A673 (cell line): ENCODE measurements around the gene CDH4. TPM values are rescaled to one million over a fixed set of nuclear protein-coding genes. Genes with fewer than 3 reads are reported as not detected.

ENCODE experiments used
- BruUV-seq: library from RNA; stranded (reverse); fragments of 400-500 nt; replicated peaks from 2 replicates; lab custom pipeline; 2021; lab: Mats Ljungman, UMichigan
- CTCF ChIA-PET: fragments of 300-600 bp; sonication (Branson Sonifier 250); formaldehyde crosslinking; loops from one replicate; lab custom pipeline; 2022; ENCODE audit warnings: antibody characterized with exemption; lab: Charles Lee
- POLR2A ChIA-PET: fragments of 300-600 bp; sonication (Branson Sonifier 250); formaldehyde crosslinking; loops from one replicate; lab custom pipeline; 2022; ENCODE audit warnings: antibody characterized with exemption; ENCODE audit not compliant: low non-redundant PET; lab: Charles Lee
- DNase-seq: peaks from one replicate; pipeline ENCODE4 v3.0.0-alpha.2; 2015; ENCODE audit warnings: low spot score
- H3K27ac ChIP-seq: fragments of 200-600 bp; sonication (generic); 2 replicates; pipeline ENCODE4 v1.5.1; 2016; ENCODE audit warnings: mixed run types, low read depth, mild to moderate bottlenecking, mixed read lengths, antibody characterized with exemption, low read length; ENCODE audit not compliant: poor library complexity, severe bottlenecking
- H3K27me3 ChIP-seq: fragments of 200-600 bp; sonication (generic); replicated peaks from 2 replicates; pipeline ENCODE4 v1.6.1; 2017; ENCODE audit warnings: mixed run types, low read depth, mild to moderate bottlenecking, mixed read lengths, antibody characterized with exemption, low read length; ENCODE audit not compliant: insufficient read depth, poor library complexity
- H3K36me3 ChIP-seq: fragments of 200-600 bp; sonication (generic); 2 replicates; pipeline ENCODE4 v1.6.1; 2016; ENCODE audit warnings: mixed run types, mild to moderate bottlenecking, mixed read lengths, antibody characterized with exemption, low read length; ENCODE audit not compliant: insufficient read depth, poor library complexity, severe bottlenecking
- H3K4me1 ChIP-seq: fragments of 200-600 bp; sonication (generic); 2 replicates; pipeline ENCODE4 v1.6.1; 2017; ENCODE audit warnings: mixed run types, mild to moderate bottlenecking, mixed read lengths, antibody characterized with exemption, low read length; ENCODE audit not compliant: insufficient read depth, poor library complexity, severe bottlenecking
- H3K4me3 ChIP-seq: fragments of 200-600 bp; sonication (generic); 2 replicates; pipeline ENCODE4 v1.5.1; 2016; ENCODE audit warnings: low read depth, mixed run types, mild to moderate bottlenecking, mixed read lengths, low read length; ENCODE audit not compliant: poor library complexity, severe bottlenecking
- H3K9me3 ChIP-seq: fragments of 200-600 bp; sonication (generic); 2 replicates; pipeline ENCODE4 v1.6.1; 2016; ENCODE audit warnings: mixed run types, low read depth, mild to moderate bottlenecking, mixed read lengths, antibody characterized with exemption, low read length; ENCODE audit not compliant: poor library complexity, severe bottlenecking
- CTCF ChIP-seq: fragments of 300-800, 200-600 bp; sonication (generic); conservative IDR thresholded peaks from 2 replicates; pipeline ENCODE4 v1.5.1; 2017; ENCODE audit warnings: low read depth, mild to moderate bottlenecking, antibody characterized with exemption, low read length, moderate library complexity, mixed read lengths
- EZH2 ChIP-seq: fragments of 200-600 bp; sonication (generic); IDR thresholded peaks from 2 replicates; pipeline ENCODE4 v1.6.1; 2017; ENCODE audit warnings: borderline replicate concordance, low read depth, mild to moderate bottlenecking, mixed read lengths, antibody characterized with exemption, low read length; ENCODE audit not compliant: poor library complexity, severe bottlenecking
- intact Hi-C: fragments of 100-400 bp; cut with micrococcal nuclease; formaldehyde crosslinking; loops from one replicate; pipeline ENCODE4 v1.10.0; 2022; ENCODE audit not compliant: unreplicated experiment
- total RNA-seq: library from RNA; stranded (reverse); gene quantifications from 2 replicates; pipeline ENCODE4 v1.2.3, GENCODE V29; 2021

The CDH4 gene
- total RNA-seq, 1 experiment from 2014 or later, result 8.3 TPM

- Histone ChIP-seq H3K9me3 (no peaks in the 10 kb centered on the region), H3K27ac (no peak overlapping the region), H3K4me3 (no peak overlapping the region), H3K4me1 (no peaks in the 10 kb centered on the region), H3K27me3 (peaks cover 14% of the 10 kb centered on the region), H3K36me3 (no peaks in the 10 kb centered on the region)
- CTCF ChIA-PET, result interaction anchor here (0.6 kb wide), 1 partner anchor 611 kb away, joined by 3 read pairs; no protein-coding TSS in a partner anchor
- POLR2A ChIA-PET, result no interaction called here
- TF ChIP-seq CTCF (no peak), EZH2 (no peak)
- DNase-seq, result no peak
- no TSS peak for BruUV-seq
- intact Hi-C loops, result no loop called here
Observed at GRCh38 chr20:61840779-61841455, 588.9 kb downstream of the CDH4 start.

GRCh38 chr20:61841551-61841950 lies 589.5 kb downstream of the CDH4 start:
- intact Hi-C loops, result no loop called here
- Histone ChIP-seq H3K9me3 (no peaks in the 10 kb centered on the region), H3K4me3 (no peak overlapping the region), H3K27me3 (peaks cover 11% of the 10 kb centered on the region), H3K36me3 (no peaks in the 10 kb centered on the region), H3K27ac (no peak overlapping the region), H3K4me1 (no peaks in the 10 kb centered on the region)
- POLR2A ChIA-PET, result no interaction called here
- no TSS peak for BruUV-seq
- TF ChIP-seq CTCF (no peak), EZH2 (no peak)
- DNase-seq, result no peak
- CTCF ChIA-PET, result no interaction called here

GRCh38 chr20:61841966-61842365 lies 589.9 kb downstream of the CDH4 start:
- intact Hi-C loops, result no loop called here
- POLR2A ChIA-PET, result no interaction called here
- no peaks in the 10 kb centered on the region for H3K36me3 ChIP-seq
- H3K27me3 ChIP-seq, result peaks cover 10% of the 10 kb centered on the region
- CTCF ChIA-PET, result no interaction called here
- no TSS peak for BruUV-seq
- H3K4me1 ChIP-seq, result no peaks in the 10 kb centered on the region
- no peaks in the 10 kb centered on the region for H3K9me3 ChIP-seq
- no peak for DNase-seq
- no peak overlapping the region for H3K27ac ChIP-seq
- TF ChIP-seq EZH2, result no peak
- no peak for TF ChIP-seq CTCF
- H3K4me3 ChIP-seq, result no peak overlapping the region
